Measurements from ENCODE around the gene TRAPPC5. TPM values are rescaled to one million over a fixed set of nuclear protein-coding genes. Genes with fewer than 3 reads are reported as not detected.

The TRAPPC5 gene
- total RNA-seq, 2 experiments from 2014 or later: 91.5 to 150 TPM

- Histone ChIP-seq H3K79me2 (ENCODE audit: insufficient read depth, low read depth, low read length) (no peaks in the 10 kb centered on the region), H3K9me2 (ENCODE audit: insufficient read depth, low read length) (no peaks in the 10 kb centered on the region), H3K4me2 (ENCODE audit: low read length) (no peak within 1 kb of the TSS), H3K4me1 (ENCODE audit: insufficient read depth, low read length, poor library complexity, severe bottlenecking) (no peaks in the 10 kb centered on the region), H3K9me3 (ENCODE audit: low read length) (no peaks in the 10 kb centered on the region), H2AFZ (ENCODE audit: low read length) (no peak within 1 kb of the TSS), H3K4me3 (ENCODE audit: low read depth, low read length, poor library complexity, severe bottlenecking) (no peak within 1 kb of the TSS), H3K27ac (ENCODE audit: low read depth, low read length, poor library complexity, severe bottlenecking) (no peak within 1 kb of the TSS), H3K36me3 (ENCODE audit: insufficient read depth, low read length) (no peaks in the 10 kb centered on the region), H4K20me1 (ENCODE audit: insufficient read depth, low read length) (no peaks in the 10 kb centered on the region)
- no TSS peak for BruUV-seq (replicated peaks)
- no peak for DNase-seq (ENCODE audit: low spot score)
- ChIA-PET POLR2A (no interaction called here), CTCF (ENCODE audit: unreplicated experiment) (no interaction called here)
- no peak for TF ChIP-seq EZH2phosphoT487 (IDR thresholded peaks at IDR 0.05; ENCODE audit: borderline replicate concordance, low read depth, low read length)
- TF ChIP-seq CTCF (conservative IDR thresholded peaks at IDR 0.05; ENCODE audit: low read length): no peak
- intact Hi-C loops (cut with micrococcal nuclease; ENCODE audit: unreplicated experiment): no loop called here
Observed at GRCh38 chr19:7668842-7669241, 11.8 kb upstream of the TRAPPC5 start, which contains the start of gene RETN. RETN (plus strand) TSS chr19:7669049; CDS start chr19:7669327, 278 bp downstream.

DNA sequence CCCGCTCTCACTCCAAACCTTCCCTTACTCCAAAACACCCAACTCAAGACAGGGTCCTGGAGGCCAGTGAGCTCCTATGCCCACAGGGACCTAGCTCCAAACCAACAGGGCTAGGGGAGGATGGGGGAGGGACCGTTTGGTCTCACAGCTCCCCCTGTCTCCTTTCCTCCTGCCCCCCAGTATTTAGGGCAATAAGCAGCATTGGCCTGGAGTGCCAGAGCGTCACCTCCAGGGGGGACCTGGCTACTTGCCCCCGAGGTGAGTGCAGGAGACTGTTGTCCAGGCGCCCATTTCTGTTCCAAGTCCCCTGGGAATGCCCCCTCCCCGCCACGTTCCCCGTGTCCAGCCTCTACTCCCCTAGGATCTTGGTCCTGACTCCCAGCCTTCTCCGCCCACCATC, 11.0 kb upstream of the TRAPPC5 start:
- Histone ChIP-seq H3K27ac (ENCODE audit: low read depth, low read length, poor library complexity, severe bottlenecking) (no peak overlapping the region), H3K4me1 (ENCODE audit: insufficient read depth, low read length, poor library complexity, severe bottlenecking) (no peaks in the 10 kb centered on the region), H4K20me1 (ENCODE audit: insufficient read depth, low read length) (no peaks in the 10 kb centered on the region), H3K9me2 (ENCODE audit: insufficient read depth, low read length) (no peaks in the 10 kb centered on the region), H2AFZ (ENCODE audit: low read length) (no peak overlapping the region), H3K36me3 (ENCODE audit: insufficient read depth, low read length) (no peaks in the 10 kb centered on the region), H3K9me3 (ENCODE audit: low read length) (no peaks in the 10 kb centered on the region), H3K4me2 (ENCODE audit: low read length) (no peak overlapping the region), H3K79me2 (ENCODE audit: insufficient read depth, low read depth, low read length) (no peaks in the 10 kb centered on the region), H3K4me3 (ENCODE audit: low read depth, low read length, poor library complexity, severe bottlenecking) (no peak overlapping the region)
- TF ChIP-seq CTCF (conservative IDR thresholded peaks at IDR 0.05; ENCODE audit: low read length) (no peak), EZH2phosphoT487 (IDR thresholded peaks at IDR 0.05; ENCODE audit: borderline replicate concordance, low read depth, low read length) (no peak)
- BruUV-seq (replicated peaks): no TSS peak
- intact Hi-C loops (cut with micrococcal nuclease; ENCODE audit: unreplicated experiment): no loop called here
- DNase-seq (ENCODE audit: low spot score): no peak
- POLR2A ChIA-PET: no interaction called here
- CTCF ChIA-PET (ENCODE audit: unreplicated experiment): no interaction called here

DNA sequence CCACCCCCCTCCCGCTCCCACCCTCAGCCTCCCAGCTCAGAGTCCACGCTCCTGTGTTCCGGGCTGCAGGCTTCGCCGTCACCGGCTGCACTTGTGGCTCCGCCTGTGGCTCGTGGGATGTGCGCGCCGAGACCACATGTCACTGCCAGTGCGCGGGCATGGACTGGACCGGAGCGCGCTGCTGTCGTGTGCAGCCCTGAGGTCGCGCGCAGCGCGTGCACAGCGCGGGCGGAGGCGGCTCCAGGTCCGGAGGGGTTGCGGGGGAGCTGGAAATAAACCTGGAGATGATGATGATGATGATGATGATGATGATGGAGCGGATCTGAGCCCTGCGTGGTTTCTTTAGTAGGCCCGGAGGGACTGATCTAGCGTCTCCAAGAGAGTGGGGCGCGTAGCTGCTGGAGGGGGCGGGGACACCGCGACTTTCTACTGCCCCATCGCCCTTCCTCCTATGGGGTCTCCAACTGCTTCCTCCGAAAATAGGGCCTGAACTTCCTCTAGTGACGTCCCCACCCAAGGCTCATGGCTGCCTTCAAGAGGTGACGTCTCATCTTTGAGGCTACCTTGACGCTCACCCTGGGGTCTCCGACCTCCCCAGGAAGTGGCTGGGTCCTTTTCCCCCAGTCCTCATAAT, 10.4 kb upstream of the TRAPPC5 start:
- Histone ChIP-seq H3K79me2 (ENCODE audit: insufficient read depth, low read depth, low read length) (no peaks in the 10 kb centered on the region), H3K9me3 (ENCODE audit: low read length) (no peaks in the 10 kb centered on the region), H4K20me1 (ENCODE audit: insufficient read depth, low read length) (no peaks in the 10 kb centered on the region), H3K9me2 (ENCODE audit: insufficient read depth, low read length) (no peaks in the 10 kb centered on the region), H3K36me3 (ENCODE audit: insufficient read depth, low read length) (no peaks in the 10 kb centered on the region), H2AFZ (ENCODE audit: low read length) (no peak overlapping the region), H3K4me2 (ENCODE audit: low read length) (no peak overlapping the region), H3K27ac (ENCODE audit: low read depth, low read length, poor library complexity, severe bottlenecking) (no peak overlapping the region), H3K4me1 (ENCODE audit: insufficient read depth, low read length, poor library complexity, severe bottlenecking) (no peaks in the 10 kb centered on the region), H3K4me3 (ENCODE audit: low read depth, low read length, poor library complexity, severe bottlenecking) (no peak overlapping the region)
- intact Hi-C loops (cut with micrococcal nuclease; ENCODE audit: unreplicated experiment): no loop called here
- ChIA-PET CTCF (ENCODE audit: unreplicated experiment) (no interaction called here), POLR2A (no interaction called here)
- no peak for DNase-seq (ENCODE audit: low spot score)
- BruUV-seq (replicated peaks): no TSS peak
- TF ChIP-seq EZH2phosphoT487 (IDR thresholded peaks at IDR 0.05; ENCODE audit: borderline replicate concordance, low read depth, low read length) (no peak), CTCF (conservative IDR thresholded peaks at IDR 0.05; ENCODE audit: low read length) (no peak)
